HG03097 (cell line): ENCODE results near the gene SIPA1L3.

ENCODE experiments used
- ATAC-seq: cut with Tn5 transposase; IDR thresholded peaks from one replicate; pipeline ENCODE4 v1.9.1; 2021; ENCODE audit not compliant: unreplicated experiment, low FRiP score

SIPA1L3 gene

DNA sequence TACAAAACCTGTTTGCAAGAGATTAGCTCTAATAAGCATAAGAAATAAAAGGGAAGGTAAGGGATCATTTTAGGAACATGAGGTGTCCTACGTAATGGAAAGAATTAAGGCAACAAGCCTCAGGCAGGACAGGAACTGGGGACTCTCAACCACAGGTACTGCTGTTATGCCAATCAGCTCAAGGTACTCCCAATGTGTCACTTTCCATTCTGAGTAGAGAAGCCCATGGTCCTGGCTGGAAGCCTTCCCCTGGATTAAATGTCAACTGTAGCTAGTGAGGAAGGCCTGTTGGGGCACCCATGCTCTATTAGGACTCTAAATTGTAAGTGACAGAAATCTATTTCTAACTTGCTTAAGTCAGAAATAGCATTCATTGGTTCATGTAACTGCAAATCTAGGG is 182.4 kb downstream of the SIPA1L3 start:
- ATAC-seq, result no peak

GRCh38 chr19:38093154-38093553 is 186.1 kb downstream of the SIPA1L3 start:
- no peak for ATAC-seq

DNA sequence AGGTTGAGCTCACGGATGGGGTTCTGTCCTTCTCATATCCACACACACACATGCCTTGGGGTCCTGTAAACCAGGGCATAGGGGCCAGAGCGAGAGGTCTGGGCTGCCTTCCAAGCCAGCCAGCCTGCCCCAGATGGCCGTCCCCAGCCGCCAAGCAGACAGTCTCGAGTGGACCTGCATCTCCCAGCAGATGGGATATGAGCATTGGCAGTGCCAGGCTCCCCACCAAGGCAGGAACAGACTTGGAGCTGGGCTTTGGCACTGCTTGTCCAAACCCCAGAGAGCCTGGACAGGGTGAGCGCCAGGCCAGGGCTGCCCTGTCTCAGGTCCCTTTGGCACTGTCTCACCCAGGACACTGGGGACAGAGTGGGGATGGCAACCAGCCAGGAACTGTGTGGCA is 186.6 kb downstream of the SIPA1L3 start:
- ATAC-seq, result no peak

GRCh38 chr19:38095411-38096308 is 188.7 kb downstream of the SIPA1L3 start:
- no peak for ATAC-seq

DNA sequence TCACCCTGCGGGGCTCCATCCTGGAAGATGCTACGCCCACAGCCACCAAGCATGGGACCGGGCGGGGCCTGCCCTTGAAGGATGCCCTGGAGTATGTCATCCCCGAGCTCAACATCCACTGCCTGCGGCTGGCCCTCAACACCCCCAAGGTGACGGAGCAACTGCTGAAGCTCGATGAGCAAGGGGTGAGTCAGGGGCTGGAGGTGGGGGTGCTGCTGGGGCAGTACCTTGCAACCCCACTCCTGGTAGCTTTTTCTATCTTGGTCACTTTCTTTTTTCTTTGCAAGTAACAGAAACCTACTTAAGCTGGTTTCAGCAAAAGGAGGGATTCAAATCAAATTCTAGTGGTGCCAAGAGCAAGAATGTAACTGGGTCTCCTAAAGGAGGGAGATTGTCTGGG is 193.0 kb downstream of the SIPA1L3 start:
- no peak for ATAC-seq

DNA sequence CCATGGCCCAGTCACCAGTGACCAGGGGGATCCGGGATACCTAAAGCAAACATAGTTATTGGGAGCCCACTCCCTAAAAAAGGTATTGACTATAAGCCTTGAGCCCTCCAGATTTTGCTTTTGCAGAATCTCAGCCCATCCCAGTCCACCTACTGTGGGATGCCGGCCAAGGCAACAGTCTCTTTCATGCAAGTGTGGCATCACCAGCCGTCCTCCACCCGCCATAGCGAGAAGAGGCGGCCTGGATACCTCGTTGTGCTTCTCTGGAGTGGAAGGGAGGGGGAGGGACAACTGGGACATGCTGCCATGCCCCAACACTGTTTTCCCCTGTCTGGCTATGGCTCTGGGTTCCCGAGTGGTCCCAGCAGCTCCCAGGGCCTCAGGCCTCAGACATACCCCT is 193.6 kb downstream of the SIPA1L3 start:
- ATAC-seq, result no peak

DNA sequence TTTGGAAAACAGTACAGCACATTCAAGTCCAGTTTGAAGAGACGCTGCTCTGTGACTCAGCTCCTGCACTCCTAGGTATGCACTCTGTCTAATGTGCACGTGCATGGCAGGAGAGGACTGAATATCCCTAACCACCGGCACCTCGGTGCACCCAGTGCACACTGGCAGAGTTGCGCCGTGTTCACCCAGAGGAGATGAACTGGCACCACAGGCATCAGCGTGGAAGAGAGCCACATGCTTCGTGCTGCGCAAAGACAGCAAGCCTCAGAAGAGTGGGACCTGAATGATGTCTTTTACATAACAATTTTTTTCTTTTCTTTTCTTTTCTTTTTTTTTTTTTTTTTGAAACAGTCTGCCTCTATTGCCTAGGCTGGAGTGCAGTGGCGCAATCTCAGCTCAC is 194.7 kb downstream of the SIPA1L3 start:
- ATAC-seq, result no peak

GRCh38 chr19:38105574-38105973 is 198.6 kb downstream of the SIPA1L3 start:
- no peak for ATAC-seq

DNA sequence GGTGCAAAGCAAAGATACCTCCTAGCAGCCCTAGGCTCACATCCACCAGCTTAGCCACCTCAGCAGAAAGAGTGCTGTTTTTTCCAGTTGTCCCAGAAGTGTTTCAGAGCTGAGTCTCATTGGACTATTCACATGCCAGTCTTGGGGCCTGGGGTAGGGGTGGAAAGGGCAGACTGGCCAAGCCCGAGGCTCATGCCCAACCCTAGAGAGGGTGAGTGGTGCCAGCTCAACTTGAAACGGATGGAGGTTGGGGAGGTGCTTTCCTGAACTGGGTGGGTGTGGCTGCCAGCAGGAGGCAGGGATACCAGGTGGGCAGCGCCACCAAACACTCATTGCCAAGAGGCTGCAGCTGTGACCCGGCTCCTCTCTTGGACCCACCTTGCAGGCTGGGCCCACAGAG is 200.1 kb downstream of the SIPA1L3 start:
- no peak for ATAC-seq

GRCh38 chr19:38111898-38112297 is 204.9 kb downstream of the SIPA1L3 start:
- no peak for ATAC-seq

- ATAC-seq, result no peak
Observed at GRCh38 chr19:38114651-38115050, 207.6 kb downstream of the SIPA1L3 start.

DNA sequence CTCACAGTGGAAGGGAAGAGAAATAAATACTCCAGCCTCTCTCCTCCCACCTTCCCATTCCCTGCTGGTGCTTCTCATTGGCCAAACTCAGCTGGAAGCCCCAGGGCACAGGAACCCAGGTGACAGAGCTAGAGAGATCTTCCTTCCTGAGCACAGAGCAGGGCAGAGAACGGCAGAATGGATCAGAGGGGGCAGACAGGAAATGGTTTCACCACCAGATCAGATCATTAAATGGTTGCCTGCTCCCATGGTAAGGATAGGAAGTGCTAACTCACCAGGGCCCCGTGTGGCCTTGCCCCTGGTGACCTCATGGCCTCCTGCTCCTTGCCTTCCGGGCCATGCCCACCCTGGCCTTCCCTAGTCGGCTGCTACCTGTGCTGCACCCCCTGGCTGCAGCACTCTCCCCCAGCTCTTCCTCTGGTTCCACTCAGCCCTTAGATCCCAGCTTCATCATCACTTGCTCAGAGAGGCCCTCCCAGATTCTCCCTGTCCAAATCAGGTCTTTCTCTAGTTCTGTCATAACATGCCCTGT is 208.3 kb downstream of the SIPA1L3 start:
- ATAC-seq, result no peak

DNA sequence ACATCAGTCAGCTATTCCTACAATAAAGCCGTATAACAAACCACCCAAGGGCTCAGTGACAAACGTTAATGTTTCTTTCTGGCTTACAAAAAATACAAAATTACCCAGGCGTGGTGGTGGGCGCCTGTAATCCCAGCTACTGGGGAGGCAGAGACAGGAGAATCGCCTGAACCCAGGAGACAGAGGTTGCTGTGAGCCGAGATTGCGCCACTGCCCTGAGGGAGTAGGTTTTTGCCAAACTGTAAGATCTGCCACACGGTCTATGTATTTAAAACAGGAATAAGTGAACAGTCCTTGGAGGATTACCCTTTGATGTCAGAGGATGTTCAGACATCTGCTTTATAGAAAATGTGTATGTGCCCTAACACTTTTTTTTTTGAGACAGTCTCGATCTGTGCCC is 211.2 kb downstream of the SIPA1L3 start:
- no peak for ATAC-seq

- ATAC-seq, result no peak
Observed at GRCh38 chr19:38120471-38121025, 213.5 kb downstream of the SIPA1L3 start.

DNA sequence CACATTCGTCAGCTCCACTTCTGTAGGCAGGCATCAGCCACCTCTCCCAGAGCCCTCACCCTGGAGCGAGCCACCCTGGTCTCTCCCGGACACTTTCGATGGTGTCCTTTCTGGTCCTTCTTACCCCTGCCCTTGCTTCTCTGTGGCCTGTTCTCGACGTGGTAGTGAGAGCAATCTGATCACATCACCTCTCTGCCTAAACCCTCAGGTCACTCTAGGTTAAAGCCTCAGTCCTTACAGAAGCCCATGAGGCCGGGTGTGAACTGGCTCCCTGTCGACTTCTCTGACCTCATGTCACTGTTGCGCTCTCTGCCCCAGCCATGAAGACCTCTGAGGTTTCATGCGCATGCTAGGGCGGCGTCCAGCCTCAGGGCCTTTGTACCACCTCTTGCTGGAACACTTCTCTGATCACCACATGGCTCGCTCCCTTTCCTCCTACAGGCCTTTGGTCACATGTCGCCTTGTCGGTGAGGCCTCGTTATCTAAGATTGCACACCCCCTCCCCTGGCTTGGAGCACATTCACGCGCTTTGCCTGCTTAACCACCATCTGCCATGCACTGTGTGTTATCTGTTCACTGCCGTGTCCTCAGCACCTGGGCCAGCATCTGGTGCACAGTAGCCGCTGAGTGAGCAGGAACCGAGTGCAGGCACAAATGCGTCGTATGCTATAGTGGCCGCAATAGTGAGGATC is 215.5 kb downstream of the SIPA1L3 start:
- no peak for ATAC-seq

GRCh38 chr19:38125238-38125637 is 218.2 kb downstream of the SIPA1L3 start:
- ATAC-seq, result no peak

- no peak for ATAC-seq
Observed at GRCh38 chr19:38130399-38130798, 223.4 kb downstream of the SIPA1L3 start.

DNA sequence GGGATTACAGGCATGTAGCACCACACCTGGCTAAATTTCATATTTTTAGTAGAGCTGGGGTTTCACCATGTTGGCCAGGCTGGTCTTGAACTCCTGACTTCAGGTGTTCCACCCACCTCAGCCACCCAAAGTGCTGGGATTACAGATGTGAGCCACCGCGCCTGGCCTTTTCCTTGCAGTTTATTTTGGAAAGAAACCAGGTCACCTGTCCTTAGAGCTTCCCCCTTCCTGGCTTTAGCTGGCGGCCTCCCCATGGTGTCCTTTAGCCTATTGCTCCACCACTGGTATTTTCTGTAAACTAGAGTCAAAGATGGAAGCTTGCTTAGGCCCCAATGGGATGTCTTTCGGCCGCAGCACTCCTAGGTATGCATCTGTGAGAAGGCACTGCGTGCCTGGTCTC is 225.8 kb downstream of the SIPA1L3 start:
- ATAC-seq, result no peak

GRCh38 chr19:38133319-38133718 is 226.3 kb downstream of the SIPA1L3 start:
- no peak for ATAC-seq

DNA sequence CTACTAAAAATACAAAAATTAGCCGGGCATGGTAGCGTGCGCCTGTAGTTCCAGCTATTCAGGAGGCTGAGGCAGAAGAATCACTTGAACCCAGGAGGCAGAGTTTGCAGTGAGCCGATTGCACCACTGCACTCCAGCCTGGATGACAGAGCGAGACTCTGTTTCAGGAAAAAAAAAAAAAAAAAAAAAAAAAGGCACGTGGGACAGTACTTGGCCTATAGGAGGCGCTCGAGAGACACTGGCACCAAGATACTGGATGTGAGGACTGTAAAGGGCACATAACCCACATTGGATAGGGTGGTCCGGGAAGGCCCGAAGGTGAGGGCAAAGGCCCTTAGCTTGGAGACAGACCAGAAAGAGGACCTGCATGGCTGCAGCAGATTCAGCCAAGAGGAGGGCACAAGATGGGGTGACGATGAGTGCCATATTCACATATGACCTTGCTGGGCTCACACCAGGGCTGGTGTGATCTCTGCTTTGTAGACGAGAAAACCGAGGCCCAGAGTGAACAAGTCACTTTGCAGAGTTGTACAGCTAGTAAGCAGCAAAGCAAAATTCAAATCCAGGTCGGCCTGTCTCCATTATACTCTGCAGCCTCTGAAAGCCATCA is 227.6 kb downstream of the SIPA1L3 start:
- ATAC-seq, result no peak
